ENCODE data around the gene AOAH. TPM values are rescaled to one million over a fixed set of nuclear protein-coding genes. Genes with fewer than 3 reads are reported as not detected.
A peak's percentile ranks its signal among the peaks of the same experiment; 100 is the strongest.

Gene AOAH
- total and polyA plus RNA-seq, 12 donors = 3.4 to 52.0 (median 13.6) TPM

DNA sequence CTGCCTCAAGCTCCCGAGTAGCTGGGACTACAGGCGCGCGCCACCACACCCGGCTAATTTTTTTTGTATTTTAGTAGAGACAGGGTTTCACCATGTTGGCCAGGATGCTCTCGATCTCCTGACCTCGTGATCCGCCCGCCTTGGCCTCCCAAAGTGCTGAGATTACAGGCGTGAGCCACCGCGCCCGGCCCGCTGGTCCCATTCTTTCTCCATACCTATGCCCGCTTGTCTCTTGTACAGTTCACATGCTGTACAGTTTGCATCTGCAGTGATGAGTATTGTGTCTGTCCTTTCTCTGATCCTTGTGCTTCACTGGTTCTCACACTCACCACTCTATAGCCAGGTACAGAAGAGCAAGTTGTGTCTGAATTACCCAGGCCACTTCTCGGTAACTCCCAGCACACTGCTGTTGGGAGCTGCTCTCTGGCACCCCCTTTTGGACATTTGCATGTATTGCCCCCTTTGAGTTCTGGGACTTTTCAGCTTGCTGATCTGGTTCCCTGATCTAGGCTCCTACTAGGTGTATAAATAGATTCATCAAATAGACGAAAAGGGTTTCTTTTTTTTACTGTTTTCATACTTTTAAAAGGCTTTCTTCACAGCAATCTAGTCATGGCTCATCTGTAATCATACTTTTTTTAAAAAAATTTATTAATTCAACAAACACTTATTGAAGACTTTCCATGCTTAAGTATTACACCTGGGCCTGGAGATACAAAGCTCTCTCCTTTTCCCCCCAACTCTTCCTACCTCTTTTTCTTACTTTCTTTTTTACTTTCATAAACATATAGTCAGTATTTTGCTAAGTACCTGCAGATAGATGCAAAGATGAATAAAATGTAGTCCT lies 53.5 kb downstream of the AOAH start:
- DNase-seq = peak; percentile 32 to 82 (median 62)
- intact Hi-C loops (cut with DNase I) = loop anchor here (5.0 to 10.0 kb wide), 2 partner anchors 184 to 186 kb away; no protein-coding TSS in a partner anchor
- H3K27ac ChIP-seq = no peak overlapping the region
- TF ChIP-seq, protein P1, sequence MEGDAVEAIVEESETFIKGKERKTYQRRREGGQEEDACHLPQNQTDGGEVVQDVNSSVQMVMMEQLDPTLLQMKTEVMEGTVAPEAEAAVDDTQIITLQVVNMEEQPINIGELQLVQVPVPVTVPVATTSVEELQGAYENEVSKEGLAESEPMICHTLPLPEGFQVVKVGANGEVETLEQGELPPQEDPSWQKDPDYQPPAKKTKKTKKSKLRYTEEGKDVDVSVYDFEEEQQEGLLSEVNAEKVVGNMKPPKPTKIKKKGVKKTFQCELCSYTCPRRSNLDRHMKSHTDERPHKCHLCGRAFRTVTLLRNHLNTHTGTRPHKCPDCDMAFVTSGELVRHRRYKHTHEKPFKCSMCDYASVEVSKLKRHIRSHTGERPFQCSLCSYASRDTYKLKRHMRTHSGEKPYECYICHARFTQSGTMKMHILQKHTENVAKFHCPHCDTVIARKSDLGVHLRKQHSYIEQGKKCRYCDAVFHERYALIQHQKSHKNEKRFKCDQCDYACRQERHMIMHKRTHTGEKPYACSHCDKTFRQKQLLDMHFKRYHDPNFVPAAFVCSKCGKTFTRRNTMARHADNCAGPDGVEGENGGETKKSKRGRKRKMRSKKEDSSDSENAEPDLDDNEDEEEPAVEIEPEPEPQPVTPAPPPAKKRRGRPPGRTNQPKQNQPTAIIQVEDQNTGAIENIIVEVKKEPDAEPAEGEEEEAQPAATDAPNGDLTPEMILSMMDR (IDR thresholded peaks at IDR 0.05) = peak; percentile 73 to 83 (median 82)
- no peak for TF ChIP-seq POLR2A (IDR thresholded peaks at IDR 0.05)
- 78 to 84% (median 83%) methylated on average over 16 to 17 of the region's 17 CpGs for WGBS, 4 donors
- H3K36me3 ChIP-seq (replicated peaks in 1 of 2) = no peaks in the 10 kb centered on the region
- no peaks in the 10 kb centered on the region for H3K27me3 ChIP-seq
- no peak overlapping the region for H3K4me3 ChIP-seq
- H3K9me3 ChIP-seq (replicated peaks in 1 of 3) = no peaks in the 10 kb centered on the region
- H3K4me1 ChIP-seq (replicated peaks in 1 of 2) = no peaks in the 10 kb centered on the region

DNA sequence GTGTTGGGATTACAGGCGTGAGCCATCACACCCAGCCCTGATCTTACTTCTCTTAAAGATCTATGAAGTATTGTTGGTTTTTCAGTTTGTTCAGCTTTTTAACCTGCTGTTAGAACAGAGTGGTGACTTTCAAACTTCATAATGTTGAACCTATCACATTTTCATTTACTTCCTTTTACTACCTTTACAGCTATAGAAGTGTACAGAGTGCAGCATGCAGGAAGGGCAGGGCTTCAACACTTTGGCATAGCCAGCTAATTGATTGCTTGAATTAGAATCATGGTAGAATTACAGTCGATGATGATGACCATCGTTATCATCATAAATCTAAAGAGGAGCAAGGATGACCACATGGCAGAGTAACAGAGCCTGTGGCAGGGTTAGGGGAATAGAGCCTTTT lies 55.5 kb downstream of the AOAH start:
- H3K36me3 ChIP-seq (replicated peaks in 1 of 2) = no peaks in the 10 kb centered on the region
- H3K27me3 ChIP-seq = no peaks in the 10 kb centered on the region
- no peaks in the 10 kb centered on the region for H3K4me1 ChIP-seq (replicated peaks in 1 of 2)
- H3K4me3 ChIP-seq = no peak overlapping the region
- 44 to 79% (median 60%) methylated on average over 3 of the region's 3 CpGs for WGBS, 4 donors
- intact Hi-C loops (cut with DNase I) = no loop called here
- no peaks in the 10 kb centered on the region for H3K9me3 ChIP-seq (replicated peaks in 1 of 3)
- TF ChIP-seq, protein P1 (IDR thresholded peaks at IDR 0.05) = no peak
- no peak for TF ChIP-seq POLR2A (IDR thresholded peaks at IDR 0.05)
- H3K27ac ChIP-seq = no peak overlapping the region
- DNase-seq = no peak

DNA sequence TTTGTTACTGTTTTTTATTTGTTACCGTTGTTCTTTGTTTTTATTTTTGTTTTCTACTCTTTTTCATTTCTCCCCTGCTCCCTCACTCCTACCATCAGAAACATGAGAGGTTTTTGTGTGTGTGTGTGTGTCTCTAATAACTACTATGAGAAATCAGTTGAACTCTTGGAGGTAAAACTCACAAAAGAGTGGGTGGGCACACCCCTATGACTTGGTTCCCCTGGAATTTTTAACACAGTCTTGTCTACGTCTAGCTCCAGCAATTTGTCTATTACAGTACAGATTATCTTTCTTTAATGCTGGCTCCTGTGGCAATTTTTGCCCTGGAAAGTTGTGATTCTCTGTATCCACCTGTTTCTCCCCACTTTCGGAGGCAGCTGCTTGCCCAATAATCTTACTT lies 56.2 kb downstream of the AOAH start:
- intact Hi-C loops (cut with DNase I) = no loop called here
- WGBS, 4 donors = 44 to 80% (median 72%) methylated on average over 3 of the region's 3 CpGs
- DNase-seq = no peak

DNA sequence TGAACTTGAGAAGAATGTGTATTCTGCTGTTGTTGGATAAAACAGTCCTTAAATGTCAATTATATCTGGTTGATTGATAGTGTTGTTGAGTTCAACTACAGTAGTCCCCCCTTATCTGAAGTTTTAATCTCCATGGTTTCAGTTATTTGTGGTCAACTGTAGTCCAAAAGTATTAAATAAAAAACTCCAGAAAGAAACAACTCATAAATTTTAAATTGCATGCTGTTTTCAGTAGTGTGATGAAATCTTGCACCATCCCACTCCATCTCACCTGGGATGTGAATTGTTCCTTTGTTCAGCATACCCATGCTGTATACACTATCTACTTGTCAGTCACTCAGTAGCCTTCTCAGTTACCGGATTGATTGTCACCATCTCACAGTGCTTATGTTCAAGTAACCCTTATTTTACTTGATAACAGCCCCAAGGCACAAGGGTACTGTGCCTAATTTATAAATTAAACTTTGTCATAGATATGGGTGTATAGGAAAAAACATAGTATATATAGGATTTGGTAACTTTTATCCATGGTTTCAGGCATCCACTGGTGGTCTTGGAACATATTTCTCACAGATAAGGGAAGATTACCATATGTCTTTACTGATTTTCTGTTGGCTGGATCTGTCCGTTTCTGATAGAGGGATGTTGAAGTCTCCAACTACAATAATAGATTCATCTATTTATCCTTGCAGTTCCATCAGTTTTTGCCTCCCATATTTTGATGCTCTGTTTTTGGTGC lies 57.1 kb downstream of the AOAH start:
- H3K4me1 ChIP-seq (replicated peaks in 1 of 2) = no peaks in the 10 kb centered on the region
- DNase-seq = no peak
- intact Hi-C loops (cut with DNase I) = no loop called here
- 66 to 81% (median 73%) methylated on average over 2 of the region's 2 CpGs for whole genome bisulfite sequencing, 4 donors
- H3K27me3 ChIP-seq = no peaks in the 10 kb centered on the region
- no peak overlapping the region for H3K4me3 ChIP-seq
- H3K9me3 ChIP-seq (replicated peaks in 1 of 3) = no peaks in the 10 kb centered on the region
- H3K36me3 ChIP-seq (replicated peaks in 1 of 2) = no peaks in the 10 kb centered on the region
- no peak for TF ChIP-seq POLR2A (IDR thresholded peaks at IDR 0.05)
- TF ChIP-seq, protein P1 (IDR thresholded peaks at IDR 0.05) = no peak
- H3K27ac ChIP-seq = no peak overlapping the region

More for the DNA sequence above, 56.2 kb downstream of the AOAH start:
- Histone ChIP-seq H3K4me1 (replicated peaks in 1 of 2) (no peaks in the 10 kb centered on the region), H3K4me3 (no peak overlapping the region), H3K36me3 (replicated peaks in 1 of 2) (no peaks in the 10 kb centered on the region), H3K27ac (no peak overlapping the region), H3K27me3 (no peaks in the 10 kb centered on the region), H3K9me3 (replicated peaks in 1 of 3) (no peaks in the 10 kb centered on the region)
- TF ChIP-seq POLR2A (IDR thresholded peaks at IDR 0.05) = no peak
- TF ChIP-seq, protein P1 (IDR thresholded peaks at IDR 0.05) = no peak

Measured in adrenal gland (tissue), 12 donors.